Fibroblast of lung (primary cell): Measurements from ENCODE around the gene VAV2. TPM values are rescaled to one million over a fixed set of nuclear protein-coding genes. Genes with fewer than 3 reads are reported as not detected.
A peak's percentile ranks its signal among the peaks of the same experiment; 100 is the strongest.

Experiments
- DNase-seq, 2 donors: peaks; one replicate each; pipeline versions ENCODE4 v3.0.0 to v3.0.0-alpha.2; 2010; ENCODE audit warnings: low read depth in 2 of 2
- H2AFZ ChIP-seq: 2 replicates; pipeline ENCODE4 v1.5.1; 2012; ENCODE audit warnings: low read length, control low read depth, inconsistent platforms
- H3K27ac ChIP-seq: 2 replicates; pipeline ENCODE4 v1.5.1; 2011; ENCODE audit warnings: low read length, control low read depth; ENCODE audit not compliant: insufficient read depth
- H3K27me3 ChIP-seq: 2 replicates; pipeline ENCODE4 v1.5.1; 2011; ENCODE audit warnings: mild to moderate bottlenecking, low read length; ENCODE audit not compliant: control insufficient read depth, insufficient read depth
- H3K36me3 ChIP-seq: 2 replicates; pipeline ENCODE4 v1.5.1; 2011; ENCODE audit warnings: low read length; ENCODE audit not compliant: control insufficient read depth, insufficient read depth
- H3K4me1 ChIP-seq: 2 replicates; pipeline ENCODE4 v1.5.1; 2011; ENCODE audit warnings: low read length; ENCODE audit not compliant: control insufficient read depth, insufficient read depth; ENCODE audit errors: extremely low read depth
- H3K4me2 ChIP-seq: 2 replicates; pipeline ENCODE4 v1.5.1; 2011; ENCODE audit warnings: low read length, control low read depth; ENCODE audit not compliant: insufficient read depth; ENCODE audit errors: extremely low read depth
- H3K4me3 ChIP-seq, 4 experiments: fragments of 200-600 bp in 1 of 4; sonication (generic) in 1 of 4; replicated peaks in 1 of 4; 2 replicates each; pipeline ENCODE4 v1.5.1; 2011 to 2016; ENCODE audit warnings: low read length in 4 of 4, low read depth in 3 of 4, mild to moderate bottlenecking in 3 of 4, control low read depth in 2 of 4, inconsistent platforms in 1 of 4, mixed read lengths in 1 of 4; ENCODE audit not compliant: insufficient read depth in 1 of 4; ENCODE audit errors: control extremely low read depth in 1 of 4
- H3K79me2 ChIP-seq: 2 replicates; pipeline ENCODE4 v1.5.1; 2012; ENCODE audit warnings: mild to moderate bottlenecking, low read length, inconsistent platforms; ENCODE audit not compliant: control insufficient read depth, insufficient read depth
- H3K9ac ChIP-seq: 2 replicates; pipeline ENCODE4 v1.5.1; 2011; ENCODE audit warnings: mild to moderate bottlenecking, low read length, control low read depth; ENCODE audit not compliant: insufficient read depth
- H3K9me3 ChIP-seq: 2 replicates; pipeline ENCODE4 v1.5.1; 2012; ENCODE audit warnings: low read depth, low read length; ENCODE audit not compliant: control insufficient read depth, insufficient read depth
- H4K20me1 ChIP-seq: 2 replicates; pipeline ENCODE4 v1.5.1; 2011; ENCODE audit warnings: low read length; ENCODE audit not compliant: control insufficient read depth, insufficient read depth; ENCODE audit errors: extremely low read depth
- CTCF ChIP-seq, 2 donors: IDR thresholded peaks in 1 of 2; conservative IDR thresholded peaks in 1 of 2; 1 replicate in 1 of 2; 2 replicates in 1 of 2; pipeline ENCODE4 v1.5.1; 2011 to 2012; ENCODE audit warnings: low read length in 2 of 2, control low read depth in 1 of 2, inconsistent platforms in 1 of 2, low read depth in 1 of 2, mild to moderate bottlenecking in 1 of 2
- EZH2 ChIP-seq: IDR thresholded peaks from 2 replicates; pipeline ENCODE4 v1.5.1; 2012; ENCODE audit warnings: low read length, control low read depth, mild to moderate bottlenecking; ENCODE audit errors: missing control alignments
- polyA plus RNA-seq, 2 donors: library from polyadenylated mRNA; depleted of rRNA in 1 of 2; stranded (reverse) in 1 of 2; unstranded in 1 of 2; fragments of >200 nt; gene quantifications; 2 replicates each; pipeline ENCODE4 v1.2.1, GENCODE V29; 2011 to 2012; ENCODE audit warnings: missing spikeins in 1 of 2
- total RNA-seq: library from RNA; depleted of rRNA; stranded (reverse); fragments of >200 nt; gene quantifications from 2 replicates; pipeline ENCODE4 v1.2.1, GENCODE V29; 2014

Gene VAV2
- total and polyA plus RNA-seq, 2 donors (not counting 1 experiment from before 2014, with no cell fraction given) = 13.7 to 17.7 TPM

GRCh38 chr9:133712221-133713100 is 279.7 kb downstream of the VAV2 start:
- Histone ChIP-seq H3K27me3 (no peaks in the 10 kb centered on the region), H3K9ac (peak overlapping the region; percentile 46), H3K4me2 (no peak overlapping the region), H3K27ac (peak overlapping the region; percentile 76), H3K36me3 (no peaks in the 10 kb centered on the region), H4K20me1 (no peaks in the 10 kb centered on the region), H3K9me3 (no peaks in the 10 kb centered on the region), H3K4me1 (peaks cover 26% of the 10 kb centered on the region), H3K4me3 (no peak overlapping the region), H3K79me2 (no peaks in the 10 kb centered on the region), H2AFZ (no peak overlapping the region)
- no peak for DNase-seq
- TF ChIP-seq EZH2 (no peak), CTCF (conservative IDR thresholded peaks at IDR 0.05 in 1 of 2, IDR thresholded peaks at IDR 0.05 in 1 of 2; ENCODE audit: low read depth in 1 of 2, low read length in 2 of 2) (no peak)

Other genes starting within 250 kb of the VAV2 start
- 10.0 and 12.4 TPM in 2 replicates for gene BRD3OS, start 33.2 kb upstream of the VAV2 start, total RNA-seq
- gene BRD3OS, start 33.2 kb upstream of the VAV2 start, polyA plus RNA-seq = 19.4 and 29.5 TPM in 2 replicates
- 7.7 and 10.4 TPM in 2 replicates for gene BRD3, start 75.7 kb upstream of the VAV2 start, total RNA-seq
- gene BRD3, start 75.7 kb upstream of the VAV2 start, polyA plus RNA-seq = 6.8 and 7.6 TPM in 2 replicates
- gene WDR5, start 143.8 kb upstream of the VAV2 start, total RNA-seq = 15.4 and 15.5 TPM in 2 replicates
- gene WDR5, start 143.8 kb upstream of the VAV2 start, polyA plus RNA-seq = 26.0 and 28.0 TPM in 2 replicates
- gene RNU6ATAC, start 172.2 kb upstream of the VAV2 start, total RNA-seq = not detected in 2 replicates
- gene RNU6ATAC, start 172.2 kb upstream of the VAV2 start, polyA plus RNA-seq = not detected in 2 replicates